IPS-20b (cell line): ENCODE results near the gene TADA2A.
A peak's percentile ranks its signal among the peaks of the same experiment; 100 is the strongest.

Experiments used
- H3K27ac ChIP-seq: one replicate; pipeline ENCODE4 v1.5.1; 2013; ENCODE audit warnings: low read length
- H3K27me3 ChIP-seq: 2 replicates; pipeline ENCODE4 v1.6.1; 2013; ENCODE audit warnings: mild to moderate bottlenecking, low read length, inconsistent platforms; ENCODE audit not compliant: insufficient read depth
- H3K36me3 ChIP-seq: 2 replicates; pipeline ENCODE4 v1.6.1; 2013; ENCODE audit warnings: low read depth, mild to moderate bottlenecking, inconsistent platforms, low read length, moderate library complexity; ENCODE audit not compliant: insufficient read depth
- H3K4me1 ChIP-seq: 2 replicates; pipeline ENCODE4 v1.6.1; 2013; ENCODE audit warnings: mild to moderate bottlenecking, control low read depth, inconsistent platforms, low read length, moderate library complexity; ENCODE audit not compliant: insufficient read depth
- H3K4me3 ChIP-seq: 2 replicates; pipeline ENCODE4 v1.5.1; 2013; ENCODE audit warnings: mild to moderate bottlenecking, low read length, inconsistent platforms
- H3K9ac ChIP-seq: 2 replicates; pipeline ENCODE4 v1.6.1; 2013; ENCODE audit warnings: low read depth, mild to moderate bottlenecking, inconsistent platforms, low read length, moderate library complexity
- H3K9me3 ChIP-seq: 2 replicates; pipeline ENCODE4 v1.6.1; 2013; ENCODE audit warnings: mild to moderate bottlenecking, low read depth, low read length, inconsistent platforms; ENCODE audit not compliant: insufficient read depth

The TADA2A gene

GRCh38 chr17:37470181-37470580 lies 63.5 kb downstream of the TADA2A start:
- H3K9me3 ChIP-seq, result no peaks in the 10 kb centered on the region
- H3K9ac ChIP-seq, result no peak overlapping the region
- H3K4me3 ChIP-seq, result no peak overlapping the region
- H3K36me3 ChIP-seq, result peaks cover 76% of the 10 kb centered on the region
- no peaks in the 10 kb centered on the region for H3K4me1 ChIP-seq
- no peaks in the 10 kb centered on the region for H3K27me3 ChIP-seq
- no peak overlapping the region for H3K27ac ChIP-seq

- H3K9me3 ChIP-seq, result no peaks in the 10 kb centered on the region
- H3K4me3 ChIP-seq, result no peak overlapping the region
- H3K4me1 ChIP-seq, result no peaks in the 10 kb centered on the region
- no peak overlapping the region for H3K9ac ChIP-seq
- H3K27me3 ChIP-seq, result no peaks in the 10 kb centered on the region
- H3K36me3 ChIP-seq, result peaks cover 73% of the 10 kb centered on the region
- no peak overlapping the region for H3K27ac ChIP-seq
Measured at GRCh38 chr17:37475731-37476420, 69.2 kb downstream of the TADA2A start.

- no peaks in the 10 kb centered on the region for H3K27me3 ChIP-seq
- H3K9me3 ChIP-seq, result no peaks in the 10 kb centered on the region
- no peaks in the 10 kb centered on the region for H3K4me1 ChIP-seq
- peaks cover 69% of the 10 kb centered on the region for H3K36me3 ChIP-seq
- no peak overlapping the region for H3K4me3 ChIP-seq
- no peak overlapping the region for H3K9ac ChIP-seq
- H3K27ac ChIP-seq, result no peak overlapping the region
Measured at GRCh38 chr17:37476431-37477120, 69.9 kb downstream of the TADA2A start.

GRCh38 chr17:37478187-37478586 lies 71.5 kb downstream of the TADA2A start:
- Histone ChIP-seq H3K27me3 (no peaks in the 10 kb centered on the region), H3K36me3 (peaks cover 61% of the 10 kb centered on the region), H3K9me3 (no peaks in the 10 kb centered on the region), H3K27ac (no peak overlapping the region), H3K4me1 (peaks cover under 1% of the 10 kb centered on the region; the same call in 1 of the 2 replicates), H3K4me3 (no peak overlapping the region), H3K9ac (no peak overlapping the region)

- Histone ChIP-seq H3K36me3 (peaks cover 53% of the 10 kb centered on the region), H3K9ac (no peak overlapping the region)
Measured at GRCh38 chr17:37479025-37479424, 72.3 kb downstream of the TADA2A start.

GRCh38 chr17:37480427-37480826 lies 73.7 kb downstream of the TADA2A start:
- H3K4me3 ChIP-seq, result no peak overlapping the region
- H3K36me3 ChIP-seq, result peaks cover 44% of the 10 kb centered on the region
- H3K4me1 ChIP-seq, result peaks cover 7% of the 10 kb centered on the region
- H3K9me3 ChIP-seq, result no peaks in the 10 kb centered on the region
- H3K27ac ChIP-seq, result no peak overlapping the region
- H3K27me3 ChIP-seq, result no peaks in the 10 kb centered on the region
- H3K9ac ChIP-seq, result no peak overlapping the region

More at GRCh38 chr17:37479025-37479424, 72.3 kb downstream of the TADA2A start:
- no peaks in the 10 kb centered on the region for H3K9me3 ChIP-seq
- no peak overlapping the region for H3K4me3 ChIP-seq
- no peaks in the 10 kb centered on the region for H3K27me3 ChIP-seq
- peaks cover 7% of the 10 kb centered on the region for H3K4me1 ChIP-seq
- H3K27ac ChIP-seq, result no peak overlapping the region

GRCh38 chr17:37481001-37481665 lies 74.4 kb downstream of the TADA2A start:
- H3K4me3 ChIP-seq, result no peak overlapping the region
- H3K36me3 ChIP-seq, result peaks cover 37% of the 10 kb centered on the region
- no peaks in the 10 kb centered on the region for H3K9me3 ChIP-seq
- H3K27ac ChIP-seq, result no peak overlapping the region
- H3K4me1 ChIP-seq, result peaks cover 7% of the 10 kb centered on the region
- H3K27me3 ChIP-seq, result no peaks in the 10 kb centered on the region
- no peak overlapping the region for H3K9ac ChIP-seq

- H3K4me3 ChIP-seq, result no peak overlapping the region
- H3K4me1 ChIP-seq, result peaks cover 15% of the 10 kb centered on the region
- no peak overlapping the region for H3K27ac ChIP-seq
- no peak overlapping the region; the same call in 1 of the 2 replicates for H3K9ac ChIP-seq
- H3K9me3 ChIP-seq, result no peaks in the 10 kb centered on the region
- H3K36me3 ChIP-seq, result peaks cover 14% of the 10 kb centered on the region; the same call in 1 of the 2 replicates
- H3K27me3 ChIP-seq, result peaks cover 9% of the 10 kb centered on the region
Measured at GRCh38 chr17:37483311-37484039, 76.8 kb downstream of the TADA2A start.

GRCh38 chr17:37485938-37486570 lies 79.4 kb downstream of the TADA2A start:
- Histone ChIP-seq H3K27ac (no peak overlapping the region), H3K27me3 (peaks cover 26% of the 10 kb centered on the region)

GRCh38 chr17:37488009-37488604 lies 81.4 kb downstream of the TADA2A start:
- Histone ChIP-seq H3K27ac (no peak overlapping the region), H3K9me3 (no peaks in the 10 kb centered on the region), H3K27me3 (peaks cover 32% of the 10 kb centered on the region), H3K9ac (peak overlapping the region; percentile 65; the same call in 1 of the 2 replicates), H3K36me3 (no peaks in the 10 kb centered on the region), H3K4me3 (peak overlapping the region; percentile 75), H3K4me1 (peaks cover 32% of the 10 kb centered on the region)

More at GRCh38 chr17:37485938-37486570, 79.4 kb downstream of the TADA2A start:
- Histone ChIP-seq H3K4me1 (peaks cover 18% of the 10 kb centered on the region), H3K9ac (no peak overlapping the region), H3K4me3 (no peak overlapping the region), H3K9me3 (no peaks in the 10 kb centered on the region), H3K36me3 (no peaks in the 10 kb centered on the region)
